HFF-Myc (cell line): ENCODE results near the gene CLHC1.

Experiments
- DNase-seq: peaks from one replicate; pipeline ENCODE4 v3.0.0-alpha.2; 2011; ENCODE audit warnings: low read depth; ENCODE audit errors: extremely low read depth
- H3K4me3 ChIP-seq: replicated peaks from 2 replicates; pipeline ENCODE4 v1.5.1; 2011; ENCODE audit warnings: low read depth, mild to moderate bottlenecking, control low read depth, low read length
- CTCF ChIP-seq: IDR thresholded peaks from 2 replicates; pipeline ENCODE4 v1.5.1; 2012; ENCODE audit warnings: mild to moderate bottlenecking, low read depth, low read length, control low read depth; ENCODE audit errors: missing control alignments

The CLHC1 gene

GRCh38 chr2:55164534-55165480, 67.3 kb downstream of the CLHC1 start:
- DNase-seq, result no peak
- TF ChIP-seq CTCF, result no peak
- no peak overlapping the region for H3K4me3 ChIP-seq

DNA sequence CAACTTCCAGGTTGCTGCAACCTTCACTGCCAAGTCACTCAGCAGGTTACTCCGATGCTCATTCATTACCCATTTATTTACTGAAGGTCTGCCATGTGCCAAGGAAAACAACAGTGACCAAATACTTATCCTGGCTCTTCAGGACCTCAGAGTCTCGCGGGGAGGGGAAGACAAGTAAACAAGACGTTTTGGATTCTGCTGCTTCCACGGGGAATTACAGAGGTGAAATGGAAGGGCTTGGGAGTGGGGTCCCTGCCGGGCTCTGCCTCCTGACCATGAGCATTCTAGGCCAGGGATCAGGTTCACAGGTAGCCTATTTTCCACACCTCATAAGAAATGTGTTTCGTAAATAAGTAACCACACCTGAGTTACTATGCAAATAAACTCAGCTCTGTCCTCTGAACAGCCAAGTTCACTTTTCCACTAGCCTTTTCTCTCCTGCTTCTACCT, 68.1 kb downstream of the CLHC1 start:
- H3K4me3 ChIP-seq, result no peak overlapping the region
- no peak for DNase-seq
- TF ChIP-seq CTCF, result no peak

- no peak overlapping the region for H3K4me3 ChIP-seq
- no peak for DNase-seq
- TF ChIP-seq CTCF, result no peak
Observed at GRCh38 chr2:55163274-55163721, 68.8 kb downstream of the CLHC1 start.

GRCh38 chr2:55162284-55163006, 69.6 kb downstream of the CLHC1 start:
- TF ChIP-seq CTCF, result no peak
- no peak for DNase-seq
- no peak overlapping the region for H3K4me3 ChIP-seq

GRCh38 chr2:55161295-55162210, 70.5 kb downstream of the CLHC1 start:
- no peak for TF ChIP-seq CTCF
- DNase-seq, result no peak
- H3K4me3 ChIP-seq, result no peak overlapping the region

GRCh38 chr2:55160422-55160821, 71.7 kb downstream of the CLHC1 start:
- DNase-seq, result no peak
- H3K4me3 ChIP-seq, result no peak overlapping the region
- no peak for TF ChIP-seq CTCF
